H1 (cell line): ENCODE data around the gene GREM2. TPM values are rescaled to one million over a fixed set of nuclear protein-coding genes. Genes with fewer than 3 reads are reported as not detected.

Source experiments
- BRCA1 ChIP-seq: IDR thresholded peaks from 2 replicates; pipeline ENCODE4 v1.6.1; 2012; ENCODE audit warnings: low read depth, low read length, improper control_type of control experiment
- CTCF ChIP-seq, 3 experiments: IDR thresholded peaks; 1 replicate in 2 of 3; 2 replicates in 1 of 3; pipeline versions ENCODE4 v1.5.1 to v1.6.1; 2011; ENCODE audit warnings: low read length in 3 of 3, mild to moderate bottlenecking in 3 of 3, inconsistent platforms in 2 of 3, low read depth in 1 of 3, moderate library complexity in 1 of 3; ENCODE audit not compliant: insufficient read depth in 1 of 3; ENCODE audit errors: control extremely low read depth in 1 of 3
- JUND ChIP-seq: IDR thresholded peaks from 2 replicates; pipeline ENCODE4 v1.6.1; 2011; ENCODE audit warnings: mild to moderate bottlenecking, improper control_type of control experiment, low read length
- POLR2A ChIP-seq, 2 experiments: IDR thresholded peaks; 1 replicate in 1 of 2; 2 replicates in 1 of 2; pipeline ENCODE4 v1.6.1; 2011; ENCODE audit warnings: low read depth in 2 of 2, low read length in 2 of 2, mild to moderate bottlenecking in 2 of 2; ENCODE audit errors: control extremely low read depth in 1 of 2
- polyA plus RNA-seq, 7 experiments: library from polyadenylated mRNA; depleted of rRNA in 3 of 7; stranded (reverse) in 5 of 7; unstranded in 2 of 7; fragments of >200 nt in 5 of 7; fragments of 200-250 nt in 2 of 7; gene quantifications; 1 replicate in 5 of 7; 2 replicates in 1 of 7; 4 replicates in 1 of 7; pipeline versions ENCODE4 v1.2.1 to v1.2.3, GENCODE V29; 2011 to 2013; ENCODE audit warnings: missing spikeins in 2 of 7, mixed read lengths in 2 of 7
- total RNA-seq: library from RNA; stranded (reverse); fragmentation: NEBNext Ultra II Directional; extraction: Animal tissue kit (Norgen Biotek cat#: 25700); gene quantifications from 2 replicates; pipeline ENCODE4 v1.2.1, GENCODE V29; 2021

Gene GREM2
- total and polyA plus RNA-seq, 2 of the 8 experiments (the other 6 are each of a cell fraction or from before 2014, with no cell fraction given), result 0.05 TPM; not detected in 1

GRCh38 chr1:240555524-240555923 lies 56.4 kb downstream of the GREM2 start (continued):
- no peak for TF ChIP-seq CTCF (IDR thresholded peaks at IDR 0.05; ENCODE audit: control extremely low read depth in 1 of 3, insufficient read depth in 1 of 3, low read depth in 1 of 3, low read length in 3 of 3)
- no peak for TF ChIP-seq POLR2A (IDR thresholded peaks at IDR 0.05; ENCODE audit: control extremely low read depth in 1 of 2, low read depth in 2 of 2, low read length in 2 of 2)
- TF ChIP-seq BRCA1, result no peak
- TF ChIP-seq JUND, result no peak
